B cell (primary cell): ENCODE results near the gene BCL11A. TPM values are rescaled to one million over a fixed set of nuclear protein-coding genes. Genes with fewer than 3 reads are reported as not detected.

Experiments
- ATAC-seq: fragments of 200-7000 bp; cut with Tn5 transposase; one replicate; pipeline ENCODE4 v1.10.0; 2021; ENCODE audit warnings: low read depth, mild to moderate bottlenecking, moderate number of reproducible peaks, moderate library complexity
- CTCF ChIA-PET: fragments of 350-600 bp; sonication (Branson Sonifier 250); formaldehyde crosslinking; loops from one replicate; lab custom pipeline; 2021; ENCODE audit warnings: antibody characterized with exemption, inconsistent platforms; lab: Charles Lee
- POLR2A ChIA-PET: fragments of 350-600 bp; sonication (Branson Sonifier 250); formaldehyde crosslinking; loops from one replicate; lab custom pipeline; 2021; ENCODE audit warnings: antibody characterized with exemption; lab: Charles Lee
- DNase-seq: peaks from one replicate; pipeline ENCODE4 v3.0.0; 2013
- H2AFZ ChIP-seq: 2 replicates; pipeline ENCODE4 v1.6.1; 2012; ENCODE audit warnings: mild to moderate bottlenecking, low read depth, low read length; ENCODE audit not compliant: insufficient read depth, poor library complexity, severe bottlenecking
- H3K27ac ChIP-seq, 2 donors: 1 replicate in 1 of 2; 2 replicates in 1 of 2; pipeline ENCODE4 v1.5.1; 2012 to 2013; ENCODE audit warnings: low read length in 2 of 2, mild to moderate bottlenecking in 2 of 2, moderate library complexity in 1 of 2
- H3K27me3 ChIP-seq, 4 experiments: fragments of 200-600 bp in 1 of 4; sonication (generic) in 1 of 4; replicated peaks in 1 of 4; 1 replicate in 2 of 4; 2 replicates in 2 of 4; pipeline versions ENCODE4 v1.6.1 to v1.7.0; 2013 to 2016; ENCODE audit warnings: low read length in 3 of 4, mild to moderate bottlenecking in 2 of 4, mixed read lengths in 1 of 4, moderate library complexity in 1 of 4; ENCODE audit not compliant: insufficient read depth in 4 of 4, control insufficient read depth in 3 of 4; ENCODE audit errors: control extremely low read depth in 1 of 4
- H3K36me3 ChIP-seq, 2 experiments: replicated peaks in 1 of 2; 1 replicate in 1 of 2; 2 replicates in 1 of 2; pipeline versions ENCODE4 v1.6.1 to v1.7.1; 2013; ENCODE audit warnings: low read length in 1 of 2; ENCODE audit not compliant: insufficient read depth in 2 of 2, control insufficient read depth in 1 of 2; ENCODE audit errors: control extremely low read depth in 1 of 2, extremely low read depth in 1 of 2
- H3K4me1 ChIP-seq, 2 donors: fragments of 200-600 bp in 1 of 2; sonication (generic) in 1 of 2; 1 replicate in 1 of 2; 2 replicates in 1 of 2; pipeline versions ENCODE4 v1.5.1 to v1.6.1; 2013 to 2017; ENCODE audit warnings: low read length in 2 of 2; ENCODE audit not compliant: control insufficient read depth in 2 of 2, insufficient read depth in 2 of 2
- H3K4me2 ChIP-seq: replicated peaks from 2 replicates; pipeline ENCODE3; 2012; ENCODE audit warnings: mild to moderate bottlenecking, low read depth, low read length; ENCODE audit not compliant: poor library complexity, severe bottlenecking
- H3K4me3 ChIP-seq, 5 experiments: fragments of 200-600 bp in 1 of 5; sonication (generic) in 1 of 5; 1 replicate in 3 of 5; 2 replicates in 2 of 5; pipeline versions ENCODE4 v1.5.1 to v1.7.0; 2011 to 2016; ENCODE audit warnings: low read length in 4 of 5, mild to moderate bottlenecking in 4 of 5, low read depth in 2 of 5, control low read depth in 1 of 5, moderate library complexity in 1 of 5; ENCODE audit not compliant: insufficient read depth in 1 of 5; ENCODE audit errors: control extremely low read depth in 1 of 5, extremely low read depth in 1 of 5
- H3K79me2 ChIP-seq: fragments of 200-600 bp; sonication (generic); one replicate; pipeline ENCODE4 v1.6.0; 2016; ENCODE audit warnings: low read length; ENCODE audit not compliant: control insufficient read depth, insufficient read depth
- H3K9ac ChIP-seq: fragments of 200-600 bp; sonication (generic); 2 replicates; pipeline ENCODE4 v1.6.1; 2017; ENCODE audit warnings: mild to moderate bottlenecking, low read length, moderate library complexity
- H3K9me3 ChIP-seq, 3 donors: one replicate each; pipeline versions ENCODE4 v1.6.1 to v1.7.1; 2013; ENCODE audit warnings: low read length in 2 of 3; ENCODE audit not compliant: control insufficient read depth in 2 of 3, insufficient read depth in 1 of 3; ENCODE audit errors: control extremely low read depth in 1 of 3
- H4K20me1 ChIP-seq: 2 replicates; pipeline ENCODE4 v1.6.0; 2012; ENCODE audit warnings: mild to moderate bottlenecking, low read length; ENCODE audit not compliant: insufficient read depth, control insufficient read depth, poor library complexity, severe bottlenecking
- H3K27ac Mint-ChIP-seq: one replicate; pipeline ENCODE4 v1.8.0; 2021; ENCODE audit warnings: mixed read lengths
- H3K27me3 Mint-ChIP-seq: one replicate; pipeline ENCODE4 v1.8.0; 2021; ENCODE audit warnings: mixed read lengths
- H3K4me1 Mint-ChIP-seq: one replicate; pipeline ENCODE4 v1.8.0; 2021; ENCODE audit warnings: mixed read lengths
- H3K4me3 Mint-ChIP-seq: one replicate; pipeline ENCODE4 v1.8.0; 2021; ENCODE audit warnings: mixed read lengths
- H3K9me3 Mint-ChIP-seq: one replicate; pipeline ENCODE4 v1.8.0; 2022; ENCODE audit warnings: mixed read lengths; ENCODE audit not compliant: insufficient read depth
- EZH2 ChIP-seq: IDR thresholded peaks from 2 replicates; pipeline ENCODE4 v1.6.1; 2012; ENCODE audit warnings: borderline replicate concordance, low read depth, mild to moderate bottlenecking, moderate library complexity, low read length; ENCODE audit not compliant: insufficient read depth, poor library complexity, severe bottlenecking
- WGBS: methylation state at CpG from one replicate; pipeline ENCODE4 v1.1.5; 2013; ENCODE audit warnings: missing lambda C conversion rate; ENCODE audit not compliant: insufficient coverage; 5-methylcytosine and 5-hydroxymethylcytosine counted together
- intact Hi-C: fragments of 100-400 bp; cut with micrococcal nuclease; formaldehyde crosslinking; loops from one replicate; pipeline ENCODE4 v1.10.0; 2022
- polyA plus RNA-seq: library from polyadenylated mRNA; depleted of rRNA; stranded (reverse); fragments of >200 nt; gene quantifications from 2 replicates; pipeline ENCODE4 v1.2.3, GENCODE V29; 2012
- total RNA-seq, 2 donors: library from RNA; stranded (reverse); fragments of 120-200 nt in 1 of 2; gene quantifications; 1 replicate in 1 of 2; 2 replicates in 1 of 2; pipeline versions ENCODE4 v1.2.3 to v1.2.4, GENCODE V29; 2013 to 2022
- TF ChIP-seq, protein P1 (sequence below): fragments of 200-600 bp; IDR thresholded peaks from one replicate; pipeline ENCODE4 v1.8.0; 2022; ENCODE audit warnings: antibody characterized with exemption, mild to moderate bottlenecking

The BCL11A gene
- total and polyA plus RNA-seq, 2 donors (not counting 1 experiment from before 2014, with no cell fraction given) = 81.8 to 383 TPM

DNA sequence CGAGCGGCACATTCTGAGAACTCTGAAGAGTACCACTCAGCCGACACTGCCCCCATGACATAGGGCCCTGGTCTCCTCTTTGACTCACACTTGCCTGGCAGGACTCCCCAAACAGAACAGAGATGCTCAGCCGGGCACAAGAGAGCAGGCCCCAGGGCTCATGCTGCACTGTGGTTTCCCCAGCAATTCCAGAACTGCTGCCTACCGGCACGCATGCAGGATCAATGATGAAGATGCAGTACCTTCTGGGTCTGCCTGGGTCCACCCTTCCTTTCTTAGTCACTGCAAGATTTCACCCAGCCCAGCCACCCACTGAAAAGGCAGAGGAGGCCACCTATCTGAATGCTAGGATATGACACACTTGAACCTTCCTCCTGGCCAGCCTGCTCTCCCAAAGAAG lies 49.4 kb downstream of the BCL11A start:
- H3K4me2 ChIP-seq = peak overlapping the region; percentile 24
- peak overlapping the region in 2 of 5 experiments; percentile 1 to 32 for H3K4me3 ChIP-seq
- H3K4me1 Mint-ChIP-seq = peaks cover 94% of the 10 kb centered on the region
- ATAC-seq (peak; percentile 36), DNase-seq (no peak)
- 81% methylated on average over 6 of the region's 6 CpGs for WGBS
- peak overlapping the region; percentile 48 to 93 for H3K27ac ChIP-seq
- peaks cover 96% of the 10 kb centered on the region in 2 donors for H3K4me1 ChIP-seq
- intact Hi-C loops = loop anchor here (1.0 kb wide), 1 partner anchor 12 kb away; no protein-coding TSS in a partner anchor
- no peak overlapping the region for H2AFZ ChIP-seq
- CTCF ChIA-PET = interaction anchor here (0.8 to 3.4 kb wide), 11 partner anchors 10 to 176 kb away, joined by 3 to 20 read pairs (median 3); no protein-coding TSS in a partner anchor
- H3K36me3 ChIP-seq = peaks cover 0 to 70% of the 10 kb centered on the region in 2 experiments
- TF ChIP-seq EZH2 = no peak
- TF ChIP-seq, protein P1, sequence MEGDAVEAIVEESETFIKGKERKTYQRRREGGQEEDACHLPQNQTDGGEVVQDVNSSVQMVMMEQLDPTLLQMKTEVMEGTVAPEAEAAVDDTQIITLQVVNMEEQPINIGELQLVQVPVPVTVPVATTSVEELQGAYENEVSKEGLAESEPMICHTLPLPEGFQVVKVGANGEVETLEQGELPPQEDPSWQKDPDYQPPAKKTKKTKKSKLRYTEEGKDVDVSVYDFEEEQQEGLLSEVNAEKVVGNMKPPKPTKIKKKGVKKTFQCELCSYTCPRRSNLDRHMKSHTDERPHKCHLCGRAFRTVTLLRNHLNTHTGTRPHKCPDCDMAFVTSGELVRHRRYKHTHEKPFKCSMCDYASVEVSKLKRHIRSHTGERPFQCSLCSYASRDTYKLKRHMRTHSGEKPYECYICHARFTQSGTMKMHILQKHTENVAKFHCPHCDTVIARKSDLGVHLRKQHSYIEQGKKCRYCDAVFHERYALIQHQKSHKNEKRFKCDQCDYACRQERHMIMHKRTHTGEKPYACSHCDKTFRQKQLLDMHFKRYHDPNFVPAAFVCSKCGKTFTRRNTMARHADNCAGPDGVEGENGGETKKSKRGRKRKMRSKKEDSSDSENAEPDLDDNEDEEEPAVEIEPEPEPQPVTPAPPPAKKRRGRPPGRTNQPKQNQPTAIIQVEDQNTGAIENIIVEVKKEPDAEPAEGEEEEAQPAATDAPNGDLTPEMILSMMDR = peak; percentile 37
- peak overlapping the region; percentile 3 for H3K9ac ChIP-seq
- peak overlapping the region; percentile 92 for H3K27ac Mint-ChIP-seq
- no peaks in the 10 kb centered on the region for H3K27me3 ChIP-seq
- peaks cover 86% of the 10 kb centered on the region for H4K20me1 ChIP-seq
- no peaks in the 10 kb centered on the region for H3K27me3 Mint-ChIP-seq
- POLR2A ChIA-PET = interaction anchor here (0.7 kb wide), 1 partner anchor 18 kb away, joined by 3 read pairs; no protein-coding TSS in a partner anchor
- H3K79me2 ChIP-seq = peaks cover 99% of the 10 kb centered on the region
- peak overlapping the region; percentile 68 for H3K4me3 Mint-ChIP-seq
- H3K9me3 ChIP-seq = no peaks in the 10 kb centered on the region
- H3K9me3 Mint-ChIP-seq = no peaks in the 10 kb centered on the region

DNA sequence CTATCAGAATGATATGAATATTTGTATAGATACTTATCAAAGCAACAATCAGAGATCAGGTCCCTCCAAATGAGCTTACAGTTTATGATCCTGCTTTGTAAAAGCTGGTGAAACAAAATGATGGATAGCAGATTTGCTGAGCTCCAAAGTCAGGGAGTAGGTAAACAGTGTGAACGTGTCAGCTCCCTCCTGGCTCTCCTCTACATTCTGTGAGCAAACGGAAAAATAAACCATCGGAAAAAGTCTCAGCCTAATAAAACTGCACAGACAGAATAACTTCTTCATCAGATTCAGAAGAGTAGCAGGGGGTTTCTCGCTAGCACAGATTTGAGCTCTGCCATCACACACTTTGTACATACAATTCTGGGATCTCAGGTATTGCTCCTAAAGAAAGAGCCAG lies 51.3 kb downstream of the BCL11A start:
- intact Hi-C loops = no loop called here
- WGBS = 100% methylated on average over 3 of the region's 4 CpGs
- no peaks in the 10 kb centered on the region for H3K27me3 Mint-ChIP-seq
- Histone ChIP-seq H3K79me2 (peaks cover 99% of the 10 kb centered on the region), H3K36me3 (peaks cover 0 to 68% of the 10 kb centered on the region in 2 experiments), H4K20me1 (peaks cover 81% of the 10 kb centered on the region), H3K27ac (peak overlapping the region; percentile 31 to 93), H3K4me3 (no peak overlapping the region), H3K4me1 (peaks cover 97% of the 10 kb centered on the region in 2 donors), H3K9ac (no peak overlapping the region), H3K9me3 (no peaks in the 10 kb centered on the region), H3K27me3 (no peaks in the 10 kb centered on the region), H2AFZ (no peak overlapping the region), H3K4me2 (no peak overlapping the region)
- DNase-seq (no peak), ATAC-seq (no peak)
- CTCF ChIA-PET = interaction anchor here (0.9 to 1.5 kb wide), 5 partner anchors 8 to 63 kb away, joined by 3 to 5 read pairs (median 4); no protein-coding TSS in a partner anchor
- H3K27ac Mint-ChIP-seq = peak overlapping the region; percentile 93
- peak overlapping the region; percentile 29 for H3K4me3 Mint-ChIP-seq
- peaks cover 94% of the 10 kb centered on the region for H3K4me1 Mint-ChIP-seq
- no peak for TF ChIP-seq EZH2
- TF ChIP-seq, protein P1 = no peak
- POLR2A ChIA-PET = no interaction called here
- H3K9me3 Mint-ChIP-seq = no peaks in the 10 kb centered on the region
